NCI-H69 (cell line): ENCODE measurements around the gene KMT2D.
A peak's percentile ranks its signal among the peaks of the same experiment; 100 is the strongest.

Experiments used
- DNase-seq: peaks from one replicate; lab custom pipeline; 2025; lab: John Stamatoyannopoulos, UW

Gene KMT2D

GRCh38 chr12:49051777-49052438 is 8.7 kb downstream of the KMT2D start:
- no peak for DNase-seq

GRCh38 chr12:49051373-49051764 is 9.2 kb downstream of the KMT2D start:
- DNase-seq, result no peak

- no peak for DNase-seq
Observed at GRCh38 chr12:49050507-49051372, 9.9 kb downstream of the KMT2D start.

GRCh38 chr12:49049566-49050224 is 10.9 kb downstream of the KMT2D start:
- DNase-seq, result no peak

- no peak for DNase-seq
Observed at GRCh38 chr12:49048953-49049352, 11.6 kb downstream of the KMT2D start.

- DNase-seq, result no peak
Observed at GRCh38 chr12:49046129-49046895, 14.3 kb downstream of the KMT2D start.

GRCh38 chr12:49044660-49045059 is 15.9 kb downstream of the KMT2D start:
- DNase-seq, result no peak

- peak; percentile 66 for DNase-seq
Observed at GRCh38 chr12:49043856-49044258, 16.7 kb downstream of the KMT2D start.

GRCh38 chr12:49043241-49043640 is 17.4 kb downstream of the KMT2D start:
- DNase-seq, result no peak

- no peak for DNase-seq
Observed at GRCh38 chr12:49041881-49042484, 18.6 kb downstream of the KMT2D start.

- DNase-seq, result no peak
Observed at GRCh38 chr12:49041036-49041880, 19.3 kb downstream of the KMT2D start.

GRCh38 chr12:49040364-49040855 is 20.2 kb downstream of the KMT2D start:
- DNase-seq, result no peak

- no peak for DNase-seq
Observed at GRCh38 chr12:49039421-49040363, 20.9 kb downstream of the KMT2D start.

- no peak for DNase-seq
Observed at GRCh38 chr12:49038291-49038955, 22.2 kb downstream of the KMT2D start.

GRCh38 chr12:49037947-49038237 is 22.7 kb downstream of the KMT2D start:
- no peak for DNase-seq

GRCh38 chr12:49037111-49037946 is 23.3 kb downstream of the KMT2D start:
- DNase-seq, result no peak

- DNase-seq, result no peak
Observed at GRCh38 chr12:49036029-49036428, 24.6 kb downstream of the KMT2D start.

- DNase-seq, result no peak
Observed at GRCh38 chr12:49034286-49034622, 26.3 kb downstream of the KMT2D start.
